Measurements from ENCODE around the gene KCTD15.

KCTD15 gene, protein sequence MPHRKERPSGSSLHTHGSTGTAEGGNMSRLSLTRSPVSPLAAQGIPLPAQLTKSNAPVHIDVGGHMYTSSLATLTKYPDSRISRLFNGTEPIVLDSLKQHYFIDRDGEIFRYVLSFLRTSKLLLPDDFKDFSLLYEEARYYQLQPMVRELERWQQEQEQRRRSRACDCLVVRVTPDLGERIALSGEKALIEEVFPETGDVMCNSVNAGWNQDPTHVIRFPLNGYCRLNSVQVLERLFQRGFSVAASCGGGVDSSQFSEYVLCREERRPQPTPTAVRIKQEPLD

GRCh38 chr19:33796164-33796875, at the start of gene KCTD15:
TSS of gene KCTD15 (plus strand) at chr19:33796870. CDS start at chr19:33800455, 3,585 bp downstream.
- no peak for FAIRE-seq

GRCh38 chr19:33747273-33747672, 49.4 kb upstream of the KCTD15 start:
- FAIRE-seq, result no peak

GRCh38 chr19:33748231-33748630, 48.4 kb upstream of the KCTD15 start:
- FAIRE-seq, result no peak

GRCh38 chr19:33749016-33749415, 47.7 kb upstream of the KCTD15 start:
- no peak for FAIRE-seq

GRCh38 chr19:33749619-33750175, 47.0 kb upstream of the KCTD15 start:
- no peak for FAIRE-seq

- FAIRE-seq, result no peak
Measured at GRCh38 chr19:33750587-33751435, 45.9 kb upstream of the KCTD15 start.

DNA sequence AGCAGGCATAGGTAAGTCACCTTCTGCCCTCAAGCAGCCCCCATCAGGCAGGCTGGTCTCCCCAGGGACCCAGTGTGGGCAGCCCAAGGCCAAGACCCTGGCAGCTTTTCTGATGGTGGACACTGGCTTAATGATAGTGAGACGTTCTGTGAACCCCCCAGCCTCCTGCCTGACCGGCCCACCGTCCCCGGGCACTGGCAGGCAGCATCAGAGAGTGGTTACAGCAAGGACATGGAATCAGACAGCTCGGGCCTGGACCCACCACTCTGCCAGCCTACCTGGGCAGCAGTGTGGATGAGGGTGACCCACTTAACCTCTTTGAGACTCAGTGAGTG, 45.3 kb upstream of the KCTD15 start:
- no peak for FAIRE-seq

- no peak for FAIRE-seq
Measured at GRCh38 chr19:33752018-33752800, 44.5 kb upstream of the KCTD15 start.

DNA sequence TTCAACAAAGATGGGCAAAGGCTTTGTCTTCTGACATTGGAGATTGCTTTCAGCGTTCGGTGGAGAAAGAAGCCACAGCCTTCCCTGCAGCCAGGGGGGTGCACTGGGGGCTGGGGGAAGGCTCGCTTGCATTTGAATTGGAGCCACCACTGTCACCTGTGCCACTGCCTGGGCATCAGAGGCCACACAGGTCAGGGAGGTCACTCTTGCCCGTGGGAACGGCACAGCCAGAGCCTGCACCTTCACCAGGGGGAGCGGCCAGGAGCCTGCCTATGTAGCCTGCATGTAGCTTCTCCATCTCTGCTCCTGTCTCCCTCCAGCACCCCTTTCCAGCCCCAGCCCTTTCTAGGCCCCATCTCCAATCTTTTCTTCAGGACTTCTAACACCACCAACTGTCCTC, 43.7 kb upstream of the KCTD15 start:
- no peak for FAIRE-seq

- FAIRE-seq, result no peak
Measured at GRCh38 chr19:33754361-33754760, 42.3 kb upstream of the KCTD15 start.

DNA sequence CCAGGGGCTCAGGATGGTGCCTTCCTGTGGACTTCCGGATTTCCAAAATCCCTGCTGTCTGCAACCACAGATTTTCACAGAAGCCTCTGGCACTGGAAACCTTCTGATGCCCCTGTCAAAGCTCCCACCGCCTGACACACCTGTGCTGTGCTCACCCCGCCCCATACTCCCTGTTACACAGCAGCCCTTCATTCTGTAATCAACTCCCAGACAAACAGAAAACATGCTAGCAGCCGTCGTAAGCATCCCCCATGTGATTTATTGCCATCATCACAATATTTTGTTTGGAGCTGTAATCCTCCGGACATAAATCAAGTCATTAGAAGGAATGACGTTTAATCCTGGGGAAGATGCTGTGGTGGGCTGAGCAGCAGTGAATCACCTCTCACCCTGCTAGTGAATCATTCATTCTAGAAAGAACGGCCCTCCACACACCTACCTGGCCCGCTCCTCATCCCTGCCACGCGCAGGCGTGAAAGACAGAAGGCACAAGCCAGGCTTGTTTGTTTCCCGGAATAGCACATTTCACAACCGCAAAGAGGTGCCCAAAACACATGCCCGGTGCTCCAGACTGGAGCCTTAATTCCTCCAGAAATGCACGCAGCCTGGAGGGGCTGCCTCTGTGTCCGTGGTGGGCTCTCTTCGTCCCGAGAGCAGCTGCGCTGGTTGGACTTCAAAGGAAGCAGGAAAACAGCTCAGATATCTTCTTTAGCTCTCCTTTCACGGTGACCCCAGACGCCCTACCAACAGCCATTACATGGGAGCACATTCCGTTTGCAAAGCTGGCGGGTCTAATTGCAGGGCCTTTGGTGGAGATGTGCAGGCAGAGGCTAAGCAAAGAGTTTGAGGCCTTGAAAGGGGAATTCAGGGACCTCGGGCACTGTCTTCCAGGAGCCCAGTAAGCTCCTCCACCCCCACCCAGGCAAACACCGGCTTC, 41.3 kb upstream of the KCTD15 start:
- FAIRE-seq, result no peak

DNA sequence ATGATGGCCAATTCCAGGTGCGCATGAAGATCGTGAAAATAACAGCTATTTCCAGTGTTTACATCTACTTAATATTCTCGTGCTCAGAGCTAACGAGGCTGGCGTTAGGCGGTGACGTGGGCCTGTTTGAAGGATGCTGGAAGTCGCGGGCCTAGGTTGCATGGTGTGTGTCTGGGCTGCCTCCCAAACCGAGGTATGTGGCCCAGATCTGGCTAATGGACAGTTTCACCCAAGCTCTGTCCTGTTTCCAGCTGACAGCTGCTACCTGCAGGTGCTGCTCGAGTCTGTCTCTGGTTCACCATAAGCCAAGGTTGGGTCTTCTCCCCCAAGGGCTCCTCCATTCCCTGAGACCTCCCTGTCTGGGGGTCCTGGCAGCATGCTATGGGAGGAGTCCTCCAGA, 40.5 kb upstream of the KCTD15 start:
- FAIRE-seq, result no peak

GRCh38 chr19:33758541-33759013, 38.1 kb upstream of the KCTD15 start:
- no peak for FAIRE-seq

DNA sequence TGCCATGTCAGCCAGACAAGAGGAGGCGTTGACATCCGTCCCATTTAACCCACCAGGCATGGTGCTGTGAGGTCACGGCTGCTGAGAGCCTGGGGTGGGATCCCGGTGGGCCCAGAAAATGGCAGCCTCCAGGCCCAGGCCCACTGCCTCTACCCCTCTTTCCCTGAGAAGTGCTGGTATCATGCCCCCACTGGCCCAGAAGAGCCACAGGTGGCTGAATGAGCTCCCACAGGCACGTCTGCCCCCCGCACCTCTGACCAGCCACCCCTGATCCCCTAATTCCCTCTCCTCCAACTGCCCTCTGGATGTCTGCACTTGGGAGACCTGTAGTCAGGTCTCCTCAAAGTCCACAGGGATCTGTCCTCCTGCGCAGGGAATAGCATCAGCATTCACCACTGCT, 37.3 kb upstream of the KCTD15 start:
- FAIRE-seq, result no peak

- FAIRE-seq, result no peak
Measured at GRCh38 chr19:33763633-33764371, 32.9 kb upstream of the KCTD15 start.

- FAIRE-seq, result no peak
Measured at GRCh38 chr19:33766623-33767022, 30.0 kb upstream of the KCTD15 start.

DNA sequence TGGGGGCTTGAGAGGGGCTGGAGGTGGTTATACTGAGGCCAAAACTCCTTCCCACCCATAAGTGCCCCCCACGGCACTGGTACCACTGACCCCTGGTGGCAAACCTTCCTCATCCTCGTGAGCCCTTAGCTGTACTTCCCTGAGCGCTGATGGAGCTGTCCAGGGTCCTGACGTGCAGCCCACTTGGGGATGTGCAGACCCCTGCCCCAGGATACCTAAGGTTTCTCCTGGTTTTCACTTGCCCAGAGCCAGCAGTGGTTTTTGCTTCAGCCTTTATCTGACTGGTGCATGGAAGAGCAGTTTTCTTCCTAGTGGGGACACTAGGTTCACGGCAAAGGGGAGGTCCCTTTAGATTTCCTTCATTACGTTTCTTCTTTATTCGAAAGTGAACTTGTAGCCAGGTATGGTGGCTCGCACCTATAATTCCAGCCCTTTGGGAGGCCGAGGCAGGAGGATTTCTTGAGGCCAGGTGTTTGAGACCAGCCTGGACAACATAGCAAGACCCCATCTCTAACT, 28.7 kb upstream of the KCTD15 start:
- no peak for FAIRE-seq

GRCh38 chr19:33769208-33769607, 27.5 kb upstream of the KCTD15 start:
- FAIRE-seq, result no peak

GRCh38 chr19:33770107-33770506, 26.6 kb upstream of the KCTD15 start:
- FAIRE-seq, result no peak

GRCh38 chr19:33771384-33772101, 25.1 kb upstream of the KCTD15 start:
- no peak for FAIRE-seq
